Measurements from ENCODE around the gene DNAH11. TPM values are rescaled to one million over a fixed set of nuclear protein-coding genes. Genes with fewer than 3 reads are reported as not detected.

DNAH11 gene
- total and polyA plus RNA-seq, 4 donors = 0.05 to 0.50 (median 0.11) TPM

DNA sequence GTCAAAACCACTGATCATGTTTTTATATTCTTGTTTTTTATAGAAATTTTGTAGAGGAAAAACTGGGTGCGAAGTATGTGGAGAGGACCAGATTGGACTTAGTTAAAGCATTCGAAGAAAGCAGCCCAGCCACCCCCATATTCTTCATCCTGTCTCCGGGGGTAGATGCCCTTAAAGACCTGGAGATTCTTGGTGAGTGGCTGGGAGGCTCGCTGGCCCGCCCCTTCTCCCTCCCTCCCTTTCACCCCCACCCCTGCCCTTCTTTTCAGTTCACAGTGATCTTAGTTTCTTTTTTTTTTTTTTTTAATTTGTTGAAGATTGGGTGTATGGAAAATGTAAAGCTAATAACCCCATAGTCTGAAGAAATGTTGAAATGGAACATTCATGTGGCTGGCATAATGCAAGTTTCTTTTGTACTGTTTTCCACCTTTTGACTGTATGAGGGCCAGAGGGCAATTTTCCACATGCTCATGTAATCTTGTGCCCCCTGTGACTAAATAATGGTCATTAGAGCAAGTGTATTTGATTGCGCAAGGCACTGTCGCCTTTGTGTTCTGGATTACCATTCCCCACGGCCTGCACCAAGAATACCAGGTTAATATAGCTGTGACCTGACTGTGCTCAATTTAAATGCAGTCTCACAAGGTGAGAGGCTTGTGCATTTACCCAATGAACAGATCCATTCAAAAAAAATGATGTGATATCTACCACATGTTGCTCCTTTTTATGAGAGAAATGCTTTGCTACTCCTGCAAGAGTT lies 325.2 kb downstream of the DNAH11 start:
- no peak for TF ChIP-seq GABPA (IDR thresholded peaks at IDR 0.05 in 1 of 2, conservative IDR thresholded peaks at IDR 0.05 in 1 of 2)
- no peak for TF ChIP-seq TAF1 (conservative IDR thresholded peaks at IDR 0.05)
- no peak for TF ChIP-seq EGR1 (IDR thresholded peaks at IDR 0.05; ENCODE audit: low read depth in 2 of 2)
- TF ChIP-seq FOXA2 (IDR thresholded peaks at IDR 0.05) = no peak
- TF ChIP-seq FOXA1 (IDR thresholded peaks at IDR 0.05) = no peak
- TF ChIP-seq HNF4G (IDR thresholded peaks at IDR 0.05) = no peak
- TF ChIP-seq SP1 (IDR thresholded peaks at IDR 0.05) = no peak
- no peak for TF ChIP-seq JUND (IDR thresholded peaks at IDR 0.05)
- no peak for TF ChIP-seq YY1 (IDR thresholded peaks at IDR 0.05)
- no peak for TF ChIP-seq RXRA (IDR thresholded peaks at IDR 0.05)
- no peak for TF ChIP-seq MAX (IDR thresholded peaks at IDR 0.05)
- TF ChIP-seq, protein P1, sequence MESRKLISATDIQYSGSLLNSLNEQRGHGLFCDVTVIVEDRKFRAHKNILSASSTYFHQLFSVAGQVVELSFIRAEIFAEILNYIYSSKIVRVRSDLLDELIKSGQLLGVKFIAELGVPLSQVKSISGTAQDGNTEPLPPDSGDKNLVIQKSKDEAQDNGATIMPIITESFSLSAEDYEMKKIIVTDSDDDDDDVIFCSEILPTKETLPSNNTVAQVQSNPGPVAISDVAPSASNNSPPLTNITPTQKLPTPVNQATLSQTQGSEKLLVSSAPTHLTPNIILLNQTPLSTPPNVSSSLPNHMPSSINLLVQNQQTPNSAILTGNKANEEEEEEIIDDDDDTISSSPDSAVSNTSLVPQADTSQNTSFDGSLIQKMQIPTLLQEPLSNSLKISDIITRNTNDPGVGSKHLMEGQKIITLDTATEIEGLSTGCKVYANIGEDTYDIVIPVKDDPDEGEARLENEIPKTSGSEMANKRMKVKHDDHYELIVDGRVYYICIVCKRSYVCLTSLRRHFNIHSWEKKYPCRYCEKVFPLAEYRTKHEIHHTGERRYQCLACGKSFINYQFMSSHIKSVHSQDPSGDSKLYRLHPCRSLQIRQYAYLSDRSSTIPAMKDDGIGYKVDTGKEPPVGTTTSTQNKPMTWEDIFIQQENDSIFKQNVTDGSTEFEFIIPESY (IDR thresholded peaks at IDR 0.05) = no peak
- TF ChIP-seq NR2F2 (IDR thresholded peaks at IDR 0.05) = no peak
- Histone ChIP-seq H3K9me3 (ENCODE audit: control insufficient read depth in 4 of 4, low read length in 3 of 4) (no peaks in the 10 kb centered on the region), H3K27me3 (ENCODE audit: control insufficient read depth in 4 of 4, insufficient read depth in 4 of 4, low read length in 3 of 4) (no peaks in the 10 kb centered on the region), H3K36me3 (ENCODE audit: control insufficient read depth in 4 of 4, insufficient read depth in 3 of 4, low read depth in 1 of 4, low read length in 3 of 4) (no peaks in the 10 kb centered on the region), H3K4me3 (ENCODE audit: low read depth in 1 of 3, low read length in 3 of 3) (no peak overlapping the region), H3K9ac (ENCODE audit: low read depth in 1 of 2, low read length in 2 of 2) (no peak overlapping the region), H3K4me1 (ENCODE audit: control insufficient read depth in 4 of 4, insufficient read depth in 4 of 4, low read length in 3 of 4) (no peaks in the 10 kb centered on the region), H3K27ac (ENCODE audit: low read depth in 1 of 2, low read length in 2 of 2) (no peak overlapping the region)
- WGBS = 76% methylated on average over 8 of the region's 8 CpGs
- DNase-seq (ENCODE audit: low spot score) = no peak

GRCh38 chr7:21868576-21868850 lies 325.7 kb downstream of the DNAH11 start:
- H3K4me1 ChIP-seq (ENCODE audit: control insufficient read depth in 4 of 4, insufficient read depth in 4 of 4, low read length in 3 of 4) = no peaks in the 10 kb centered on the region
- no peak overlapping the region for H3K4me3 ChIP-seq (ENCODE audit: low read depth in 1 of 3, low read length in 3 of 3)
- no peak overlapping the region for H3K27ac ChIP-seq (ENCODE audit: low read depth in 1 of 2, low read length in 2 of 2)
- 79% methylated on average over 3 of the region's 3 CpGs for WGBS
- TF ChIP-seq RXRA (IDR thresholded peaks at IDR 0.05) (no peak), FOXA2 (IDR thresholded peaks at IDR 0.05) (no peak), EGR1 (IDR thresholded peaks at IDR 0.05; ENCODE audit: low read depth in 2 of 2) (no peak), NR2F2 (IDR thresholded peaks at IDR 0.05) (no peak), RAD21 (IDR thresholded peaks at IDR 0.05) (no peak)
- no peak for DNase-seq (ENCODE audit: low spot score)
- H3K9ac ChIP-seq (ENCODE audit: low read depth in 1 of 2, low read length in 2 of 2) = no peak overlapping the region
- no peaks in the 10 kb centered on the region for H3K9me3 ChIP-seq (ENCODE audit: control insufficient read depth in 4 of 4, low read length in 3 of 4)
- H3K27me3 ChIP-seq (ENCODE audit: control insufficient read depth in 4 of 4, insufficient read depth in 4 of 4, low read length in 3 of 4) = no peaks in the 10 kb centered on the region
- H3K36me3 ChIP-seq (ENCODE audit: control insufficient read depth in 4 of 4, insufficient read depth in 3 of 4, low read depth in 1 of 4, low read length in 3 of 4) = no peaks in the 10 kb centered on the region

DNA sequence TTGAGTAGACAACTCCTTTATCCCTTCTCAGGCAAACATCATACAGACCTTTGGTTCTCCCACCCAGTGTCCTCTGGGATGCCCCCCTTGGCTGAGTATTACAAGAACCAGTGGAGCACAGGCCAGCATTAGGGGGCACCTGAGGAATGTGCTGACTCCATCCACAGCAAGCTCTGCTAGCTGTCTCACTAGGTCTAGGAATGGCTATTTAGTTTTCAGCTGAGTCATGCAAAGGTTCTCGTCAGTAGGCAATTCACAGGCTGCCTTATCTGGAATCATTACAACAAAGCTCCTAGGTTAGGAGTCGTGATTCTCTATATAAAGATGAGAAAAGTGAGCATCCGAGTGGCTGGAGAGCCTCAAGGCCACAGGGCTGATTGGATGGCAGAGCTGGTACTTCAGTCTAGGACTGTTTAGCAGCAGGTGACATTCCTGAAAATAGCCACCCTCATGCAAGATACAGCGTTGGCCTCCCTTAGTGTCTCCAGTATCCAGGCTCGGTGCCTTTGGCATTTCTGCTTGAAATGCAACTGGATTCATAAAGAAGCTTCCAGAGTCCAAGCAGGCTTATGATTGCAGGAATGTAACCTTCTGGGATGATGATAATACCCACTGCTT lies 327.1 kb downstream of the DNAH11 start:
- WGBS = 78% methylated on average over 5 of the region's 5 CpGs
- Histone ChIP-seq H3K9ac (ENCODE audit: low read depth in 1 of 2, low read length in 2 of 2) (no peak overlapping the region), H3K27ac (ENCODE audit: low read depth in 1 of 2, low read length in 2 of 2) (no peak overlapping the region), H3K4me3 (ENCODE audit: low read depth in 1 of 3, low read length in 3 of 3) (no peak overlapping the region), H3K9me3 (ENCODE audit: control insufficient read depth in 4 of 4, low read length in 3 of 4) (no peaks in the 10 kb centered on the region), H3K4me1 (ENCODE audit: control insufficient read depth in 4 of 4, insufficient read depth in 4 of 4, low read length in 3 of 4) (no peaks in the 10 kb centered on the region), H3K36me3 (ENCODE audit: control insufficient read depth in 4 of 4, insufficient read depth in 3 of 4, low read depth in 1 of 4, low read length in 3 of 4) (no peaks in the 10 kb centered on the region), H3K27me3 (ENCODE audit: control insufficient read depth in 4 of 4, insufficient read depth in 4 of 4, low read length in 3 of 4) (no peaks in the 10 kb centered on the region)
- DNase-seq (ENCODE audit: low spot score) = no peak
- TF ChIP-seq TAF1 (conservative IDR thresholded peaks at IDR 0.05) (no peak), RAD21 (IDR thresholded peaks at IDR 0.05) (no peak), FOXA2 (IDR thresholded peaks at IDR 0.05) (no peak), MAX (IDR thresholded peaks at IDR 0.05) (no peak), FOXA1 (IDR thresholded peaks at IDR 0.05) (no peak), NR2F2 (IDR thresholded peaks at IDR 0.05) (no peak)
- TF ChIP-seq, protein P1 (IDR thresholded peaks at IDR 0.05) = no peak

Measured in liver (tissue), 9 donors.